Lower leg skin (tissue), 3 donors: ENCODE data around the gene LGALS3.

ENCODE experiments used
- POLR2A ChIP-seq, 2 donors: fragments of 450-650 bp; IDR thresholded peaks; one replicate each; pipeline ENCODE4 v1.6.1; 2016 to 2017; ENCODE audit warnings: antibody characterized with exemption in 2 of 2, mild to moderate bottlenecking in 1 of 2, moderate library complexity in 1 of 2
- TF ChIP-seq, protein P1 (sequence below), 3 donors: fragments of 450-650 bp; IDR thresholded peaks; one replicate each; pipeline ENCODE4 v1.5.1; 2016; ENCODE audit warnings: antibody characterized with exemption in 3 of 3, mild to moderate bottlenecking in 3 of 3, moderate library complexity in 2 of 3

DNA sequence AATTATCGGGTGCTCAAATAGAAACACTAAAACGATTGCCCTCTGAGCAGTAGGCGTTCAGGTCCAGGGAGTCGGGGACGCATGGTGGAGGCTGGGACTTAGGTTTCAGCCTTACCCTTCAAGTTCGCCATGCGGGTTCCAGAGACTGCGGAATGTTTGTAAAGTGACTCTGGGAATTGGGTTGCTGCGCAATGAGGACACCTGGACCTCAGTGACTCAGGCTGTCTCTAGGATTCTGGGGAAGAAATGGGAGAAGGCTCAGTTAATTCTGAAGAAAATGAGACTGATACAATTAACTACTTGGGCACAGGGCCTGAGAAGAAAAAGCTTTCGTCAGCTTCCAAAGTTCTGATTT is 1.1 kb downstream of the LGALS3 start:
- TF ChIP-seq, protein P1, sequence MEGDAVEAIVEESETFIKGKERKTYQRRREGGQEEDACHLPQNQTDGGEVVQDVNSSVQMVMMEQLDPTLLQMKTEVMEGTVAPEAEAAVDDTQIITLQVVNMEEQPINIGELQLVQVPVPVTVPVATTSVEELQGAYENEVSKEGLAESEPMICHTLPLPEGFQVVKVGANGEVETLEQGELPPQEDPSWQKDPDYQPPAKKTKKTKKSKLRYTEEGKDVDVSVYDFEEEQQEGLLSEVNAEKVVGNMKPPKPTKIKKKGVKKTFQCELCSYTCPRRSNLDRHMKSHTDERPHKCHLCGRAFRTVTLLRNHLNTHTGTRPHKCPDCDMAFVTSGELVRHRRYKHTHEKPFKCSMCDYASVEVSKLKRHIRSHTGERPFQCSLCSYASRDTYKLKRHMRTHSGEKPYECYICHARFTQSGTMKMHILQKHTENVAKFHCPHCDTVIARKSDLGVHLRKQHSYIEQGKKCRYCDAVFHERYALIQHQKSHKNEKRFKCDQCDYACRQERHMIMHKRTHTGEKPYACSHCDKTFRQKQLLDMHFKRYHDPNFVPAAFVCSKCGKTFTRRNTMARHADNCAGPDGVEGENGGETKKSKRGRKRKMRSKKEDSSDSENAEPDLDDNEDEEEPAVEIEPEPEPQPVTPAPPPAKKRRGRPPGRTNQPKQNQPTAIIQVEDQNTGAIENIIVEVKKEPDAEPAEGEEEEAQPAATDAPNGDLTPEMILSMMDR (IDR thresholded peaks at IDR 0.05), result no peak
- TF ChIP-seq POLR2A (IDR thresholded peaks at IDR 0.05), result no peak
